HEK293 (cell line): ENCODE results near the gene ZDHHC8.

ENCODE experiments used
- KLF9 ChIP-seq: fragments of 450-650 bp; formaldehyde crosslinking; IDR thresholded peaks from 2 replicates; pipeline ENCODE4 v1.5.1; 2016; ENCODE audit warnings: missing biosample characterization, missing genetic modification characterization, low read depth
- PBX3 ChIP-seq: sonication (generic); formaldehyde crosslinking; IDR thresholded peaks from 2 replicates; pipeline ENCODE4 v1.8.1; 2022; ENCODE audit warnings: mild to moderate bottlenecking, moderate library complexity, missing genetic modification reagents
- SCRT2 ChIP-seq: fragments of 450-650 bp; formaldehyde crosslinking; IDR thresholded peaks from 2 replicates; pipeline ENCODE4 v1.5.1; 2016; ENCODE audit warnings: missing biosample characterization, missing genetic modification characterization
- SP3 ChIP-seq: fragments of 450-650 bp; formaldehyde crosslinking; IDR thresholded peaks from 2 replicates; pipeline ENCODE4 v1.5.1; 2016; ENCODE audit warnings: missing biosample characterization, missing genetic modification characterization
- YY2 ChIP-seq: fragments of 450-650 bp; formaldehyde crosslinking; IDR thresholded peaks from 2 replicates; pipeline ENCODE4 v1.5.1; 2016; ENCODE audit warnings: missing biosample characterization, missing genetic modification characterization
- ZBTB20 ChIP-seq: fragments of 450-650 bp; formaldehyde crosslinking; IDR thresholded peaks from 2 replicates; pipeline ENCODE4 v1.5.1; 2016; ENCODE audit warnings: missing biosample characterization, missing genetic modification characterization
- ZEB2 ChIP-seq: fragments of 450-650 bp; formaldehyde crosslinking; IDR thresholded peaks from 2 replicates; pipeline ENCODE4 v1.5.1; 2016; ENCODE audit warnings: missing biosample characterization, missing genetic modification characterization
- ZFHX2 ChIP-seq: fragments of 450-650 bp; formaldehyde crosslinking; conservative IDR thresholded peaks from 2 replicates; pipeline ENCODE4 v1.5.1; 2016; ENCODE audit warnings: missing biosample characterization, missing genetic modification characterization
- ZFP69B ChIP-seq: fragments of 450-650 bp; formaldehyde crosslinking; IDR thresholded peaks from 2 replicates; pipeline ENCODE4 v1.5.1; 2016; ENCODE audit warnings: missing biosample characterization, missing genetic modification characterization
- ZNF114 ChIP-seq: fragments of 450-650 bp; formaldehyde crosslinking; IDR thresholded peaks from 2 replicates; pipeline ENCODE4 v1.5.0; 2017; ENCODE audit warnings: missing biosample characterization, missing genetic modification characterization
- ZNF16 ChIP-seq: fragments of 450-650 bp; formaldehyde crosslinking; IDR thresholded peaks from 2 replicates; pipeline ENCODE4 v1.5.1; 2016; ENCODE audit warnings: low read depth, missing biosample characterization, missing genetic modification characterization
- ZNF19 ChIP-seq: fragments of 450-650 bp; formaldehyde crosslinking; IDR thresholded peaks from 2 replicates; pipeline ENCODE4; 2016; ENCODE audit warnings: missing biosample characterization, missing genetic modification characterization, low read depth
- ZNF221 ChIP-seq: fragments of 450-650 bp; formaldehyde crosslinking; IDR thresholded peaks from 2 replicates; pipeline ENCODE4 v1.5.1; 2017; ENCODE audit warnings: missing biosample characterization, missing genetic modification characterization, borderline replicate concordance
- ZNF335 ChIP-seq: fragments of 450-650 bp; formaldehyde crosslinking; conservative IDR thresholded peaks from 2 replicates; pipeline ENCODE4 v1.5.1; 2016; ENCODE audit warnings: missing biosample characterization, missing genetic modification characterization
- ZNF404 ChIP-seq: fragments of 450-650 bp; formaldehyde crosslinking; IDR thresholded peaks from 2 replicates; pipeline ENCODE4 v1.5.1; 2017; ENCODE audit warnings: missing biosample characterization, missing genetic modification characterization
- ZNF488 ChIP-seq: fragments of 450-650 bp; formaldehyde crosslinking; IDR thresholded peaks from 2 replicates; pipeline ENCODE4 v1.5.1; 2016; ENCODE audit warnings: missing biosample characterization, missing genetic modification characterization
- ZNF501 ChIP-seq: fragments of 450-650 bp; formaldehyde crosslinking; IDR thresholded peaks from 2 replicates; pipeline ENCODE4 v1.5.1; 2016; ENCODE audit warnings: missing biosample characterization, missing genetic modification characterization
- ZNF624 ChIP-seq: fragments of 450-650 bp; formaldehyde crosslinking; IDR thresholded peaks from 2 replicates; pipeline ENCODE4 v1.5.1; 2017; ENCODE audit warnings: missing biosample characterization, missing genetic modification characterization
- ZNF629 ChIP-seq: fragments of 450-650 bp; formaldehyde crosslinking; IDR thresholded peaks from 2 replicates; pipeline ENCODE4 v1.5.1; 2017; ENCODE audit warnings: missing biosample characterization, missing genetic modification characterization
- ZNF654 ChIP-seq: fragments of 450-650 bp; formaldehyde crosslinking; IDR thresholded peaks from 2 replicates; pipeline ENCODE4 v1.5.1; 2016; ENCODE audit warnings: low read depth, missing biosample characterization, missing genetic modification characterization
- ZNF660 ChIP-seq: fragments of 450-650 bp; IDR thresholded peaks from 2 replicates; pipeline ENCODE4 v1.5.1; 2018; ENCODE audit warnings: missing biosample characterization, mild to moderate bottlenecking, missing genetic modification characterization
- ZNF701 ChIP-seq: fragments of 450-650 bp; formaldehyde crosslinking; IDR thresholded peaks from 2 replicates; pipeline ENCODE4 v1.5.1; 2016; ENCODE audit warnings: missing biosample characterization, missing genetic modification characterization
- ZNF707 ChIP-seq: fragments of 450-650 bp; formaldehyde crosslinking; IDR thresholded peaks from 2 replicates; pipeline ENCODE4 v1.5.1; 2016; ENCODE audit warnings: missing biosample characterization, missing genetic modification characterization
- ZSCAN16 ChIP-seq: fragments of 450-650 bp; formaldehyde crosslinking; IDR thresholded peaks from 2 replicates; pipeline ENCODE4 v1.5.1; 2016; ENCODE audit warnings: missing biosample characterization, missing genetic modification characterization
- TF ChIP-seq, protein P1 (sequence below): fragments of 450-650 bp; formaldehyde crosslinking; IDR thresholded peaks from 2 replicates; pipeline ENCODE4 v1.5.1; 2016; ENCODE audit warnings: missing biosample characterization, missing genetic modification characterization
- TF ChIP-seq, protein P2 (sequence below): fragments of 450-650 bp; IDR thresholded peaks from 2 replicates; pipeline ENCODE4 v1.5.1; 2018; ENCODE audit warnings: missing biosample characterization, missing genetic modification characterization
- TF ChIP-seq, protein P3 (sequence below): fragments of 450-650 bp; formaldehyde crosslinking; IDR thresholded peaks from 2 replicates; pipeline ENCODE4 v1.5.1; 2017; ENCODE audit warnings: missing biosample characterization, missing genetic modification characterization
- TF ChIP-seq, protein P4 (sequence below): fragments of 450-650 bp; formaldehyde crosslinking; IDR thresholded peaks from 2 replicates; pipeline ENCODE4 v1.5.0; 2017; ENCODE audit warnings: missing biosample characterization, missing genetic modification characterization, borderline replicate concordance
- TF ChIP-seq, protein P5 (sequence below): fragments of 450-650 bp; formaldehyde crosslinking; IDR thresholded peaks from 2 replicates; pipeline ENCODE4 v1.5.1; 2016; ENCODE audit warnings: missing biosample characterization, missing genetic modification characterization

ZDHHC8 gene

DNA sequence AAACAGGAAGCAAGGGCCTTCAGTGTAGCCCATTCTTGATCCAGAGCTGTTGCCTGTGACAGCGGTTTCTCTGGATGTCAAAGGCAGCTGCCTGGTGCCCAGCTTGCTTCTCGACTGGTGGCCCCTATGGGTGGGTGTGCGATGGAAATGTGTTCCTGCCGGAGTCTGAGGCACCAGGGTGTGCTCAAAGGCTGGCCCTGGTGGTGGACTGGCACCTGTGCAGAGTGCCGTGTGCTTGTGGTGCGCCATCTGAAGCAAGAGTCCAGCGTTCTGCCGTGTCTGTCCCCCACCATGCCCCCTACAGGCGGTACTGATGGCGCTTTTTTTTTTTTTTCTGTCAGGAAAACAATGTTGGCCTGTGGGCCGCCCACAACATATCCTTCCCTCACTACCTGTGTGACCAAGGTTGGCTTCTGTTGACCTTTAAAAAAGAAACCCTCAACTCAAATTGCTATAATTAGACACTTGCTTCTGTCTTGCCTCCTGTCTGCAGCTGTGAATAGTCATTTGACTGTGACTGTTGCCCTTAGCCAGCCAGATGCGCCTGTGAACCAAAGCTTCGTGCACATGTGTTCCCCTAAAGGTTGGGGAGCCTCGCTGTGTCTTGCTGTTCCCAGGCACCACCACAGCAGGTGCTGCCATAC is 20.4 kb upstream of the ZDHHC8 start (continued):
- TF ChIP-seq ZNF16 (tag by site-specific recombination) (no peak), ZNF488 (no peak), ZNF221 (no peak), ZNF629 (tag by site-specific recombination) (no peak), ZNF404 (tag by site-specific recombination) (no peak), ZEB2 (tag by site-specific recombination) (peak; percentile 38; the same call in 1 of the 2 replicates), ZBTB20 (no peak), ZNF701 (tag by site-specific recombination) (no peak), SCRT2 (peak; percentile 75), ZNF501 (tag by site-specific recombination) (no peak), ZNF19 (tag by site-specific recombination) (no peak), ZNF335 (tag by site-specific recombination) (no peak), ZNF660 (tag by site-specific recombination) (no peak), ZNF114 (tag by site-specific recombination) (no peak), ZFP69B (tag by site-specific recombination) (no peak), ZNF654 (no peak), SP3 (tag by site-specific recombination) (no peak), KLF9 (tag by site-specific recombination) (0 out of 2 replicates have a peak, but pooled peaks have one; percentile 24), ZNF624 (no peak), ZFHX2 (peak; percentile 33; the same call in 1 of the 2 replicates), ZSCAN16 (tag by site-specific recombination) (no peak), PBX3 (CRISPR knock-in tag) (no peak), ZNF707 (no peak), YY2 (tag by site-specific recombination) (no peak)
- TF ChIP-seq, protein P1, sequence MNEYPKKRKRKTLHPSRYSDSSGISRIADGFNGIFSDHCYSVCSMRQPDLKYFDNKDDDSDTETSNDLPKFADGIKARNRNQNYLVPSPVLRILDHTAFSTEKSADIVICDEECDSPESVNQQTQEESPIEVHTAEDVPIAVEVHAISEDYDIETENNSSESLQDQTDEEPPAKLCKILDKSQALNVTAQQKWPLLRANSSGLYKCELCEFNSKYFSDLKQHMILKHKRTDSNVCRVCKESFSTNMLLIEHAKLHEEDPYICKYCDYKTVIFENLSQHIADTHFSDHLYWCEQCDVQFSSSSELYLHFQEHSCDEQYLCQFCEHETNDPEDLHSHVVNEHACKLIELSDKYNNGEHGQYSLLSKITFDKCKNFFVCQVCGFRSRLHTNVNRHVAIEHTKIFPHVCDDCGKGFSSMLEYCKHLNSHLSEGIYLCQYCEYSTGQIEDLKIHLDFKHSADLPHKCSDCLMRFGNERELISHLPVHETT (tag by site-specific recombination) = no peak
- TF ChIP-seq, protein P2, sequence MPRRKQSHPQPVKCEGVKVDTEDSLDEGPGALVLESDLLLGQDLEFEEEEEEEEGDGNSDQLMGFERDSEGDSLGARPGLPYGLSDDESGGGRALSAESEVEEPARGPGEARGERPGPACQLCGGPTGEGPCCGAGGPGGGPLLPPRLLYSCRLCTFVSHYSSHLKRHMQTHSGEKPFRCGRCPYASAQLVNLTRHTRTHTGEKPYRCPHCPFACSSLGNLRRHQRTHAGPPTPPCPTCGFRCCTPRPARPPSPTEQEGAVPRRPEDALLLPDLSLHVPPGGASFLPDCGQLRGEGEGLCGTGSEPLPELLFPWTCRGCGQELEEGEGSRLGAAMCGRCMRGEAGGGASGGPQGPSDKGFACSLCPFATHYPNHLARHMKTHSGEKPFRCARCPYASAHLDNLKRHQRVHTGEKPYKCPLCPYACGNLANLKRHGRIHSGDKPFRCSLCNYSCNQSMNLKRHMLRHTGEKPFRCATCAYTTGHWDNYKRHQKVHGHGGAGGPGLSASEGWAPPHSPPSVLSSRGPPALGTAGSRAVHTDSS = no peak
- TF ChIP-seq, protein P3, sequence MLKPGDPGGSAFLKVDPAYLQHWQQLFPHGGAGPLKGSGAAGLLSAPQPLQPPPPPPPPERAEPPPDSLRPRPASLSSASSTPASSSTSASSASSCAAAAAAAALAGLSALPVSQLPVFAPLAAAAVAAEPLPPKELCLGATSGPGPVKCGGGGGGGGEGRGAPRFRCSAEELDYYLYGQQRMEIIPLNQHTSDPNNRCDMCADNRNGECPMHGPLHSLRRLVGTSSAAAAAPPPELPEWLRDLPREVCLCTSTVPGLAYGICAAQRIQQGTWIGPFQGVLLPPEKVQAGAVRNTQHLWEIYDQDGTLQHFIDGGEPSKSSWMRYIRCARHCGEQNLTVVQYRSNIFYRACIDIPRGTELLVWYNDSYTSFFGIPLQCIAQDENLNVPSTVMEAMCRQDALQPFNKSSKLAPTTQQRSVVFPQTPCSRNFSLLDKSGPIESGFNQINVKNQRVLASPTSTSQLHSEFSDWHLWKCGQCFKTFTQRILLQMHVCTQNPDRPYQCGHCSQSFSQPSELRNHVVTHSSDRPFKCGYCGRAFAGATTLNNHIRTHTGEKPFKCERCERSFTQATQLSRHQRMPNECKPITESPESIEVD = no peak
- TF ChIP-seq, protein P4, sequence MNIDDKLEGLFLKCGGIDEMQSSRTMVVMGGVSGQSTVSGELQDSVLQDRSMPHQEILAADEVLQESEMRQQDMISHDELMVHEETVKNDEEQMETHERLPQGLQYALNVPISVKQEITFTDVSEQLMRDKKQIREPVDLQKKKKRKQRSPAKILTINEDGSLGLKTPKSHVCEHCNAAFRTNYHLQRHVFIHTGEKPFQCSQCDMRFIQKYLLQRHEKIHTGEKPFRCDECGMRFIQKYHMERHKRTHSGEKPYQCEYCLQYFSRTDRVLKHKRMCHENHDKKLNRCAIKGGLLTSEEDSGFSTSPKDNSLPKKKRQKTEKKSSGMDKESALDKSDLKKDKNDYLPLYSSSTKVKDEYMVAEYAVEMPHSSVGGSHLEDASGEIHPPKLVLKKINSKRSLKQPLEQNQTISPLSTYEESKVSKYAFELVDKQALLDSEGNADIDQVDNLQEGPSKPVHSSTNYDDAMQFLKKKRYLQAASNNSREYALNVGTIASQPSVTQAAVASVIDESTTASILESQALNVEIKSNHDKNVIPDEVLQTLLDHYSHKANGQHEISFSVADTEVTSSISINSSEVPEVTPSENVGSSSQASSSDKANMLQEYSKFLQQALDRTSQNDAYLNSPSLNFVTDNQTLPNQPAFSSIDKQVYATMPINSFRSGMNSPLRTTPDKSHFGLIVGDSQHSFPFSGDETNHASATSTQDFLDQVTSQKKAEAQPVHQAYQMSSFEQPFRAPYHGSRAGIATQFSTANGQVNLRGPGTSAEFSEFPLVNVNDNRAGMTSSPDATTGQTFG (tag by site-specific recombination) = no peak
- TF ChIP-seq, protein P5, sequence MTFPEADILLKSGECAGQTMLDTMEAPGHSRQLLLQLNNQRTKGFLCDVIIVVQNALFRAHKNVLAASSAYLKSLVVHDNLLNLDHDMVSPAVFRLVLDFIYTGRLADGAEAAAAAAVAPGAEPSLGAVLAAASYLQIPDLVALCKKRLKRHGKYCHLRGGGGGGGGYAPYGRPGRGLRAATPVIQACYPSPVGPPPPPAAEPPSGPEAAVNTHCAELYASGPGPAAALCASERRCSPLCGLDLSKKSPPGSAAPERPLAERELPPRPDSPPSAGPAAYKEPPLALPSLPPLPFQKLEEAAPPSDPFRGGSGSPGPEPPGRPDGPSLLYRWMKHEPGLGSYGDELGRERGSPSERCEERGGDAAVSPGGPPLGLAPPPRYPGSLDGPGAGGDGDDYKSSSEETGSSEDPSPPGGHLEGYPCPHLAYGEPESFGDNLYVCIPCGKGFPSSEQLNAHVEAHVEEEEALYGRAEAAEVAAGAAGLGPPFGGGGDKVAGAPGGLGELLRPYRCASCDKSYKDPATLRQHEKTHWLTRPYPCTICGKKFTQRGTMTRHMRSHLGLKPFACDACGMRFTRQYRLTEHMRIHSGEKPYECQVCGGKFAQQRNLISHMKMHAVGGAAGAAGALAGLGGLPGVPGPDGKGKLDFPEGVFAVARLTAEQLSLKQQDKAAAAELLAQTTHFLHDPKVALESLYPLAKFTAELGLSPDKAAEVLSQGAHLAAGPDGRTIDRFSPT (tag by site-specific recombination) = peak; percentile 58
